GM18511 (cell line): ENCODE results near the gene HERC4.
A peak's percentile ranks its signal among the peaks of the same experiment; 100 is the strongest.

ENCODE experiments used
- ATAC-seq: cut with Tn5 transposase; IDR thresholded peaks from one replicate; pipeline ENCODE4 v1.9.1; 2021; ENCODE audit warnings: mild to moderate bottlenecking, moderate library complexity; ENCODE audit not compliant: unreplicated experiment

Gene HERC4

GRCh38 chr10:68074775-68075549, at the start of gene HERC4:
Gene HERC4, minus strand, starts transcription at chr10:68075283. Its CDS starts 2,175 bp downstream, at chr10:68073108.
- peak; percentile 92 for ATAC-seq

GRCh38 chr10:68124718-68125117, 49.6 kb upstream of the HERC4 start:
- ATAC-seq: no peak

- no peak for ATAC-seq
These were observed 46.8 kb upstream of the HERC4 start for GRCh38 chr10:68121852-68122251.

GRCh38 chr10:68121020-68121743, 46.1 kb upstream of the HERC4 start:
- ATAC-seq: no peak

- no peak for ATAC-seq
These were observed 43.6 kb upstream of the HERC4 start for GRCh38 chr10:68118657-68119056.

GRCh38 chr10:68112837-68113236, 37.8 kb upstream of the HERC4 start:
- ATAC-seq: no peak

- no peak for ATAC-seq
These were observed 36.5 kb upstream of the HERC4 start for GRCh38 chr10:68111584-68111983.

- ATAC-seq: no peak
These were observed 34.9 kb upstream of the HERC4 start for GRCh38 chr10:68110027-68110426.

- ATAC-seq: no peak
These were observed 34.2 kb upstream of the HERC4 start, which contains the start of gene MYPN for GRCh38 chr10:68109331-68109730. Gene MYPN, plus strand, starts transcription at chr10:68109488. Its CDS starts 11,951 bp downstream, at chr10:68121439.

- ATAC-seq: no peak
These were observed 33.6 kb upstream of the HERC4 start for GRCh38 chr10:68108653-68109052.

GRCh38 chr10:68108051-68108450, 33.0 kb upstream of the HERC4 start:
- ATAC-seq: no peak

- no peak for ATAC-seq
These were observed 32.6 kb upstream of the HERC4 start for GRCh38 chr10:68107651-68108050.

- no peak for ATAC-seq
These were observed 31.6 kb upstream of the HERC4 start for GRCh38 chr10:68106656-68107055.

- ATAC-seq: no peak
These were observed 30.7 kb upstream of the HERC4 start for GRCh38 chr10:68105820-68106219.

- no peak for ATAC-seq
These were observed 28.8 kb upstream of the HERC4 start for GRCh38 chr10:68103901-68104300.

GRCh38 chr10:68103261-68103878, 28.3 kb upstream of the HERC4 start:
- no peak for ATAC-seq

GRCh38 chr10:68101066-68101465, 26.0 kb upstream of the HERC4 start:
- no peak for ATAC-seq

- ATAC-seq: no peak
These were observed 24.7 kb upstream of the HERC4 start for GRCh38 chr10:68099736-68100135.

- no peak for ATAC-seq
These were observed 21.9 kb upstream of the HERC4 start for GRCh38 chr10:68096913-68097516.

GRCh38 chr10:68095153-68095552, 20.1 kb upstream of the HERC4 start:
- no peak for ATAC-seq

GRCh38 chr10:68092512-68092911, 17.4 kb upstream of the HERC4 start:
- no peak for ATAC-seq
